Renal cortex interstitium (tissue), 11 donors: ENCODE data around the gene GRIFIN. TPM values are rescaled to one million over a fixed set of nuclear protein-coding genes. Genes with fewer than 3 reads are reported as not detected.

ENCODE experiments used
- DNase-seq, 11 donors: peaks; one replicate each; pipeline ENCODE4 v3.0.0-alpha.2; 2013; ENCODE audit warnings: low read depth in 9 of 11, low spot score in 4 of 11; ENCODE audit errors: extremely low read depth in 1 of 11
- polyA plus RNA-seq, 3 donors: library from polyadenylated mRNA; unstranded; fragments of 120-200 nt; gene quantifications; one replicate each; pipeline ENCODE4 v1.2.1, GENCODE V29; 2013; ENCODE audit not compliant: insufficient read length in 3 of 3

Gene GRIFIN
- polyA plus RNA-seq, 3 donors, result not detected

- no peak for DNase-seq
These were observed 25.9 kb upstream of the GRIFIN start for GRCh38 chr7:2501947-2502646.

GRCh38 chr7:2500701-2501100 is 24.5 kb upstream of the GRIFIN start:
- no peak for DNase-seq

- DNase-seq, result no peak
These were observed 23.7 kb upstream of the GRIFIN start for GRCh38 chr7:2499719-2500430.

GRCh38 chr7:2499181-2499580 is 23.0 kb upstream of the GRIFIN start:
- DNase-seq, result no peak

- DNase-seq, result no peak
These were observed 22.5 kb upstream of the GRIFIN start for GRCh38 chr7:2498708-2499107.

DNA sequence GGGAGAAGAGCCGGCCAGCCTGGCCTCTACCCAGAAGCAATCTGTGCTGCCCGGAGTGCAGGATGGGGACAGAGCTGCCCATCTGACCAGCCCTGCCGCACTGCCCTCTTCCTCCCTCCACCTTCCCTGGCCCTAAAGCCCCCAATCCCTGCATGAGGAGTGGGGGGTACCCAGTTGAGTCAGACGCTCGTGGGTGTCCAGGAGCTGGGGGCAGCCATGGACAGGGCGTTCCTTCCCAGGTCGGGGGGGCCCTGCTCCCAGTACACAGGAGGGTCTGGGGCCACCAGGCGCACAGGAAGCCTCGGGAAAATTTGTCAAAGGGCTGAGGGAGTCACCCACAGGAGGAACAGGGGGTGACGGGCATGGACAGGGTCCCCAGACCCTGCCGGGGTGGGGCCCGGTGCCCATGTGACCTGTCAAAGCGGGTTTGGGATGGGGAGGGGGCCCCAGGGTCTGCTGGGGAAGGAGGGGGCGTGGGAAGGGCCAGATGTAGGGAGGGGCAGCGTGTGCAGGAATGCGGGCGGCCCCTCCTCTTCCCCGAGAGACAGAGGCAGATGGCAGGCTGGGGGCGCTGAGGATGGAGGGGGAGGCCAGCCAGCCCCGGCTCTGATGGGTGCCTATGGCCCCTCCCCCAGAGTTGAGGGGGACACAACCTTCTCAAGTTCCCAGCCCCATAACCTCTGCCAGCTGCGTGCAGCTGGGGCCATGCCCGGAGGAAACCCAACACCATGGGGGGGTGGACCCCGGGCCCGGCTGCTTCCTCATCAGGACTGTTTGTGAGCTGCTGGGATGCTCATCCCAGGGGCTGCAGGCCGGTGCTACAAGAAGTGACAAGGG is 21.5 kb upstream of the GRIFIN start:
- peak in 1 of 11 donors; percentile 73 for DNase-seq

- DNase-seq, result no peak
These were observed 20.9 kb upstream of the GRIFIN start for GRCh38 chr7:2497065-2497464.

- DNase-seq, result no peak
These were observed 20.2 kb upstream of the GRIFIN start for GRCh38 chr7:2496375-2496774.

GRCh38 chr7:2495418-2496299 is 19.5 kb upstream of the GRIFIN start:
- peak in 5 of 11 donors; percentile 60 to 81 (median 65) for DNase-seq

- no peak for DNase-seq
These were observed 18.3 kb upstream of the GRIFIN start for GRCh38 chr7:2494191-2495130.

DNA sequence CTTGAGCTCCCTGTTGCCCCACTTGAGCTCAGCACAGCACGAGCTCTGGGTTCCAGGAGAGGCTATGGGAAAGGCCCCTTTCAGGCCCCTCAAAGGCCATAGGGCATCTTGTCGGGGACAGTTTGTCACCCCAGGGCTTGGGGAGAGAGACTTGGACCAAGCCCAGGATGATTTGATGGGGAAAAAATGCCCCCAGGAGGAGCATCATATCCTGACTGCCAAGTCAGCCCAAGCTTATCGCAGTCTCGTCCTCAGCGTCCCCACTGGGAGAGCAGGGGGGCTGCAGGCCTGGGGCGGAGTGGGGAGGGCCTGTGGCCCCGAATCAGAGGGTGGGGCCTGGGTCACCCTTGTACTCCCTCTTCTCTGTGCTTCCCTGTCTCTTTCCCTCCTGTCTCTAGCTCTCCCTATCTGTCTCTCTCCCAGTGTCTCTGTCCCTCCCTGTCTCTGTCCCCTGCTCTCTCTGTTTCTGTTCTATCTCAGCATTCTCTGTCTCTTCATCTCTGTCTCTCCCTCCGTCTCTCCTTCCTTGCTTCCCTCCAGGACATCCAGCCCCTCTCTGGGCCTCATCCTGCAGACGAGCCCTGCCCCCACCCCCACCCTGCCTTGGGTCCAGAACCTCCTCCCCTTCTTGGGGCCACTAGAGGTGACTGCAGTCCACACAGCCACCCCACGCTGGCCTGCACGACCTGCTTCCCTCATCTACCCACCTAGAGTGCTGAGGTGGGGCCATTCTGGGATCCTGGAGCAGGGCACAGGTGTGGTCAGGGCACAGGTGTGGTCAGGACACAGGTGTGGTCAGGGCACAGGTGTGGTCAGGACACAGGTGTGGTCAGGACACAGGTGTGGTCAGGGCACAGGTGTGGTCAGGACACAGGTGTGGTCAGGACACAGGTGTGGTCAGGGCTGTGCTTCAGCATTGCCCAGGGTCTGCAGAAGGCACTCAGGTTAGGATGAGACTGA is 17.3 kb upstream of the GRIFIN start:
- DNase-seq, result no peak

- no peak for DNase-seq
These were observed 15.8 kb upstream of the GRIFIN start for GRCh38 chr7:2492038-2492437.

- no peak for DNase-seq
These were observed 14.0 kb upstream of the GRIFIN start for GRCh38 chr7:2490181-2490651.

GRCh38 chr7:2488681-2489080 is 12.5 kb upstream of the GRIFIN start:
- DNase-seq, result no peak

- no peak for DNase-seq
These were observed 12.1 kb upstream of the GRIFIN start for GRCh38 chr7:2488272-2488645.

DNA sequence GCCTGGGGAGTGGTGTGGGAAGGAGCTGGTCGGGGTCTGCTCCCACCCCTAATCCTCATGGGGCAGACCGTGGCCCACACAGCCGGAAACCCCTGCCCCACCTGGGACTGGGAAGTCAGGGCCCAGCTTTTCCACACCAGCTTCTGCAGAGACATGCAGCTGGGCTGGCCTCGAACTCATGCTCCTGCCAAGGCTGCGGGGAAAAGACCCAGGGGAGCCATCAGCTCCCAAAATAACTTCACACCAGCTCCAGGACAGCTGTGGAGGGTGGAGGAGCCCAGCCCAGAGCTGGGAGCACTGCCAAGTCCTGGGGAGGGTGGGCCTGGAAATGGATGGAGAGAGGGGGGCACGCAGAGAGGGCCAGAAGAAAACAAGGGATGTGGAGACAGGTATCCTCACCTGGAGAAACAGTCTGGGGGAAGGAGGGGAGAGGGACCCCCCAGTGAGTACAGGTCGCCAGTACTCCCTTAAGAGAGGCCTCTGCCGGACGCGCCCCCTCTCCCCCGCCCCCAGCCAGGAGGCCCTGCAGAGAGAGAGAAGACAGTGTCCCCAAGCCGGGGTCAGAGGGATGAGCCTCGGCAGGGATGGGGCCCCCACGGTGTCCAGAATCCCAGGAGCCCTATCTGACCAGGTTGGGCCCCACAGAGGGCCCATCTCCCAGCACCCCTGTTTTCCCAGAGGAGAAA is 11.5 kb upstream of the GRIFIN start:
- DNase-seq, result peak in 1 of 11 donors; percentile 49
